ENCODE data around the gene KIF26B.

KIF26B gene

GRCh38 chr1:245571815-245572294 is 417.1 kb downstream of the KIF26B start:
- no peak for DNase-seq (ENCODE audit: low read depth in 2 of 2)

DNA sequence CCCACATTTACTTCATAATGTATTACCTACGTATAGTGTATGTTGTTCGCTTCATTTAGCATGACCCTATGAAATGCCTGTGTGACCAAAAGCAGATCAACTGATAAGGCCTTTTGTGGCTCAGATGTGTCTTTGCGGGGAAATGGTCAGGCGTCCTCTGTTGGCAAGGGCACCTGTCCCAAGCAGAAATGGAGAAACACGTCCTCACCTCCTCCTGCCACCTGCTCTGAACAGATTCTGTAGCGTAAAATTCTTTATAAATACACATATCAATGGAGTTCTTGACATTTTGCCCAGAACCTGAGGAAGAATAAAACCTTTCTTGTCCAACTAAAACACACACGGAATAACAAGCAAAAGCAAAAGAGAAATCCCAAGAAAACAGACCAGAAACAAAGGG is 417.9 kb downstream of the KIF26B start:
- no peak for DNase-seq (ENCODE audit: low read depth in 2 of 2)

GRCh38 chr1:245575710-245576109 is 420.9 kb downstream of the KIF26B start:
- no peak for DNase-seq (ENCODE audit: low read depth in 2 of 2)

DNA sequence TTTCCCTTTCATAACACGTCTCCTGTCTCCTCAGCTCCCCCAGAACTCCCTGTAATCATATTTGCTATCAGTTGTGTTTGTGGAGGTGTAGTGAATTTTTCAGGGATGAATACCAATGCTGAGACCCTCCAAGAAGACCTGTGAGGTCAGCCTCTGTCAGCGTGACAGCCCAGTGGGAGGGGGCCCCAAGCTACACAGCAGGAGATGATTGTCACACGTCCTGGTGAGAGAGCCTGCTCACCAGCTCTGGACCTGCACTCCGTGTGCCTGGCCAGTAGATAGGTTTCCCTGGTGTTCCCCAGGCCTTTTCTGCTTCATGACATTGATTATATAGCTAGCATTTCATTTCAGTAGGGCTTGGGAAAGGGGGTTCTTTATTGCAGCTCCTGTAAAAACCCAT is 421.5 kb downstream of the KIF26B start:
- no peak for DNase-seq (ENCODE audit: low read depth in 2 of 2)

DNA sequence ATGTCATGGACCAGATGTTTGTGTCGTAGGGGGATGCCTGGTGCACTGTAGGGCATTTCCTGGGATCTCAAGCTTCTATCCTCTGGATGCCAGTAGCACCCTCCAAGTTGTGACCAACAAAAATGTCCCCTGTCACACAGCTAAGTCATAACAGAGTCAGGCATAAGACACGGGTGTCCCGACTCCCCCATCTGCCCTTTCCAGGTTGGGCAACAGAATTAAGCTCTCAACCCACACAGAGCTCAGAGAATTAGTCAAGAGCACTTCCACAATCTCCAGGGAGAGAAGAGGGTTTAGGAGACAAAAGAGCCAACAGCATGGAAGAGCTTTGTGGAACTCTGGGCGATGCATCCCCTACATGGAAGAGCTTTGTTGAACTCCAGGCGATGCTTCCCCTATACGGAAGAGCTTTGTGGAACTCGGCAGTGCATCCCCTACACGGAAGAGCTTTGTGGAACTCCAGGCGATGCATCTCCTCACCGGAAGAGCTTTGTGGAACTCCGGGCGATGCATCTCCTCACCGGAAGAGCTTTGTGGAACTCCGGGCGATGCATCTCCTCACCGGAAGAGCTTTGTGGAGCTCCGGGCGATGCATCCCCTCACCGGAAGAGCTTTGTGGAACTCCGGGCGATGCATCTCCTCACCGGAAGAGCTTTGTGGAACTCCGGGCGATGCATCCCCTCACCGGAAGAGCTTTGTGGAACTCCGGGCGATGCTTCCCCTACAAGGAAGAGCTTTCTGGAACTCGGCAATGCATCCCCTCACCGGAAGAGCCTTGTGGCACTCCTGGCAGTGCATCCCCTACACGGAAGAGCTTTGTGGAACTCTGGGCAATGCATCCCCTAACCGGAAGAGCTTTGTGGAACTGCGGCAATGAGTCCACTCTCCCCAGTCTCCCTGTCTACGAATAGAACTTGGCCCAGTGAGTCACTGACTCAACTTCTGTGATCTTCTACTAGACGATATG is 422.7 kb downstream of the KIF26B start:
- no peak for DNase-seq (ENCODE audit: low read depth in 2 of 2)

- DNase-seq (ENCODE audit: low read depth in 2 of 2), result no peak
Measured at GRCh38 chr1:245578308-245578707, 423.5 kb downstream of the KIF26B start.

DNA sequence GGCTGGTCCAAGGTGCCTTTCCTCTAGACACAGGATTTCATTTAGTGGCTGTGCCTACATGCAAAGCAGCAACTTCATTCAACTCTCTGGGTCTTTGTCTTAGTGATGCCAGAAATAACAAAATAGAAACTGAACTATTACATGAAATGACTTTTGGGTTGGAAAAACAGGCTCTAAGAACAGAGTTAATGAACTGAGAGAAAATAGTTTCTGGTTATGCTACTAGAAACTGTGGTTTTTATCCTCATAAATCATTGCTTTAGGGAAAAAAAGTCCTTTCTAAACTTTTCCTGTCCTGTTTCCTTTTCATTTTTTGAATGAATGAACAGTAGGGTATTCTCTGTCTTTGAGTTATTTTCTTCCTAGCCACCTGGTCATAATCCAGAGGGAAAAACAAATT is 424.0 kb downstream of the KIF26B start:
- no peak for DNase-seq (ENCODE audit: low read depth in 2 of 2)

- no peak for DNase-seq (ENCODE audit: low read depth in 2 of 2)
Measured at GRCh38 chr1:245579881-245580280, 425.1 kb downstream of the KIF26B start.

DNA sequence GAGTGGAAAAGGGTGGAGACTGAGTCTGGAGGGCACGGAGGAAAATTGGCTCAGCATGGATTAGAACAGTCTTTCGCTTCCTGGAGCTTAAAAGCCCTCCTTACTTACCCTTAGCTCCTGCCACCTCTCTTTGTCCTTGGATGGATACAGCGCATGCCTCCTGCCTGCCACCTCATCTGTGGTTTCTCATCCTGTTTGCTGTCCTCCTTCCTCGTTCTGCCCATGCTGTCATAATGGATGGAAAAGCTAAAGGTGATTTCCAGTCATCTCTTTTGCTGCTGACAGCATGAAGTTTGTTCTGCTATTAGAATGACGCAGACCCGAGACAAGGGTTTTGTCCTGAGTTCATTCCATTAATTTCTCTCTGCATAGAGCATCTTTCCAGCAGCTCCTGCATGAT is 425.9 kb downstream of the KIF26B start:
- no peak for DNase-seq (ENCODE audit: low read depth in 2 of 2)

DNA sequence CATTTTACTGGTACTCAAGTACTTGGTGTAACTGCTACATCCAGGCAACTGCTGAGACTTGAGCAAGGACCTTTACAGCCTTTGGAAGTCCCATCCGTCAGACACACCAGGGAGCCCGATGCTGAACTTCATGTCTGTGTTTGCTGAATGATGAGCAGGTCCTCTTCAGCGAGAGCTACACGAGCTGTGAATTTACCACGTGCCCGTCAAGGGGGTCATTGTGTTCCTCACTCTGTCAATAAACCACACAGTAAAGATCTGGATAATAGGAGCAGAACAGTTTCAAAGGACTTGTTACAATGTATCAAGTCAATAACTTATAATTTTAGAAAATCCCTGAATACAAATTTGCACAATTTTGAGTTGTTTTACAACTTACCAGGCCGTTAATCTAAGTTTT is 427.2 kb downstream of the KIF26B start:
- no peak for DNase-seq (ENCODE audit: low read depth in 2 of 2)

DNA sequence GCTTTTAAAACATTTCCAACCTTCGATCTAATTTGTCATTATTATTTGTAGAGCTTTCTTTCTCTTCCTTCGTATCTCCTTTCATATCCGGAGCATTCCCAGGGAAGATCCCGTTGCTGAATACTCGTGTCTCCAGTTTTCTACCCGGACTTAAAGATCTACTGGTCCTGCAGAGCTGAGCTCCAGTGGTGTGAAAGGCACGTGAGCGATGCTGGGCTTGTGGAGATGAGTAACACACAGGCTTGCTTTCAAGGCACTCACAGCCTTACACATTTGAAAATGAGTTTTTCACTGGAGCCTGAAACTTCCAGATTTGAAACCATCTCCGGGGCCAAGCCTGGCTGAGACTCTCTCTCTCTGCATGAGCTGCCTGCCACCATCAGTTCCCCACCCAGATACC is 428.3 kb downstream of the KIF26B start:
- no peak for DNase-seq (ENCODE audit: low read depth in 2 of 2)

GRCh38 chr1:245583575-245584330 is 429.0 kb downstream of the KIF26B start:
- DNase-seq (ENCODE audit: low read depth in 2 of 2), result no peak

DNA sequence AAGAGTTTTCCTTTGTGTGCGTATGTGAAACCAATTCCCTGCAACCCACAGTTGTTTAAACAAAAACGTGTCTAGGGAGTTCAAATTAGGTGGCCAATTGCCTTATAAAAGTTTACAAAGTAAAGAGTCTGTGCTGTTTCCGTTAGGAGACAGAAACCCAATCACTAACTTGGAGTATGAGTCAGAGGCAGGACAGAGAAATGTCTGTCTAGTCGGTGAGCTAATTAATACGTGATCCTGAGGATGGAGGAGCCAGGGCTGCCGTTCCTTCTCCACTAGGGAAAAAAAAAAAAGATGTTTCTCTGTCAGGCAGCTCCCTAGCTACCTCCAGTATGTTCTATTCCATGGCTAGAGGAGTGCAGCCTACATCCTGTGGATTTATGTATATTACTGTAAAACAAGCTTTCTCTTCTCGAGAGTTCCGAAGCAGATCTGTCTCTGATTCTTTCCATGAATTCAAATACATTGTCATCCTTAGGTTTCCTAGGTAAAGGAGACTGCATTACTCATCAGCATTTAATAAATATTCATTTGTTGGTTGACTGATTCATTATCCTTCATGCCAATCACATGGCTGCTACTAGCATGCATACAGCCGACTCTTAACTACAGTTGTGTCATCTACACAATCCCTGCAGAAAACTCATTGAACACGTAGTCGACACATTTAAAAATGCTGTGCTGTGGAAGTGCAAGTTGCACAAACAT is 430.6 kb downstream of the KIF26B start:
- no peak for DNase-seq (ENCODE audit: low read depth in 2 of 2)

DNA sequence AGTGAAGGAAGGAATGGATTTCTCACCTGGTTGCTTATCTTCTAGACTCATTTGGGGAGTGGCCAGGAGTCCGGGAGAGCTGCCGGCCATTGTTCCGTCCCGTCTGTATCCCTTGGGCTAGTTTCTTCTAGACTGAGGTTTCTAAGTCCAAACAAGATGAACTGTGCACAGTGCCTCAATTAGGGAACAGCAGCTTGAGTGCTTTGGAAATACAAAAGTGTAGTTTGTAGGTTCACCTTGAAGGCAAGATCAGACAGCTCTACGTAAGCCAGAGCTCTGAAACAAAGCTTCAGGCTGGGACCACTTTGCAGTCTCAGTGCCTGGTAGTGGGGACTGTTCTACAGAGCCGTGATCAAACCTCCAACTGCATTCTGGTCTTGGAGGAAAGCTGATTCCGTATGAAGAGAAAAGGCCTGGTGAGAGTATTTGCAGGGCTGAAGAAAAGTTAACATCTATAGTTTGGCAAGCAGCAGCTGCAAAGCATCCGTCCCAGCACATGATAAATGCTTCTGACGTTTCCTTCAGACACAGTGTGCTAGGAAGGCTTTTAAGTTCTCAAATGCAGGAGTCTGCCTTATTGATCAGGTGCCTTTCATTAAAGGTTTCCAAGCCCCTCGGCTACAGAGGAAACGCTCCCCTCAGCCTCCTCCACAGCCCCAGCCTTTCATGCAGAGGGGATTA is 432.8 kb downstream of the KIF26B start:
- DNase-seq (ENCODE audit: low read depth in 2 of 2), result no peak

- DNase-seq (ENCODE audit: low read depth in 2 of 2), result no peak
Measured at GRCh38 chr1:245588116-245588639, 433.4 kb downstream of the KIF26B start.

- DNase-seq (ENCODE audit: low read depth in 2 of 2), result no peak
Measured at GRCh38 chr1:245589316-245589715, 434.5 kb downstream of the KIF26B start.

DNA sequence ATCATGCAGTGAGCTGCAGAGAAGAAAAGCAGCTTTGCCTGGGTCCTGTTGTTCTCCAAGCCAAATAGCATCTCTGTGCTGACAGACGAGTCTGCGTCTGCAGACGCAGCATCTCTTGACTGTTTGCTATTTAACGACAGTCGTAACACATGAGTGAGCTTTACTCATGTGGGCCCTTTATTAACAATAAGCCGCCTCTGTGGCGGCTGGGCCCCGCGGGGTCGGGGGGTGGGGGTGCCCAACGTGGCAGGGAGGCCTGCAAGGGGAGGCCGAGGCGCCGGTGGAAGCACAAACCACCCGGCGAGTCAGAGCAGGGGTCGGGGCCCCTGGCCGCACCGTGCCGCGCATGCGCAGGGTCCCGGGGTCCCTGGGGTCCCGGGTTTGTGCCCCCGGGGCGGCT is 435.1 kb downstream of the KIF26B start:
- no peak for DNase-seq (ENCODE audit: low read depth in 2 of 2)

- no peak for DNase-seq (ENCODE audit: low read depth in 2 of 2)
Measured at GRCh38 chr1:245590726-245591125, 435.9 kb downstream of the KIF26B start.

DNA sequence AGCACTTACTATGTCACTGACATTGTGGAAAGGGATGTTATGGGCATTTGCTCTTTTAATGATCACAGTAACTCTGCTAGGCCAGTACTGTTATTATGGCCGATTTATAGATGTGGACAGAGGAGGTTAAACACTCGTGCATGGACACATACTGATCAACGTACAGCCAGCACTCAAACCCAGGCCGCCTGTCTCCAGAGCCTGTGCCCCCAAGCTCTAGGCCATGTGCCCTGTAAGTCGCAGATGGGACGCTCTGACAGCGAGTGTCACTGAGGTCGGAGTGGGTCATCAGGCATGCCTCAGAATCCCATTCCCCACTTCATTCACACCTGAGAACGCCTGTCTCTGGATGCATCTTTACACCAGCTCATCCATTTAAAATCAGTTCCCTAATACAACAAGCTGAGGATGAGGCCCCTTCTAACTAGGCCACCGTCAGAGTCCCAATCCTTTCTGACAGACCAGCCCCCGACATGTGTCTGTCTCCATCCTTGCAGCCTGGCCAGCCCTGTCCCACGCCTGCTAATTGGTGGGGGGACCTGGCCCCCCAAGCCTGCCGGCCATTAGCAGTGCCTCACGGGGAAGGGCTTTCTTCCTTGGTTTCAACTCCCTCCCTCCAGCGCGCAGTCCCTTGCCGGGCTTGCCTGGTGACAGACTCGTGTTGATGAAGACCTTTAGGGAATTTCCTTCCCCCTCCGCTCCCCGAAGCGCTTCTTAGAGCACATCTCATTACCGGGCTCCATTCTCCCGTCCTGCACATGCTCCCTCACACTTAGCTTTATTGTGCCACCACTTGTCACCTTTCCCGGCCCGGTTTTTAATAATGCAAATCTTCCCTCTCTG is 436.8 kb downstream of the KIF26B start:
- no peak for DNase-seq (ENCODE audit: low read depth in 2 of 2)

GRCh38 chr1:245592189-245592460 is 437.3 kb downstream of the KIF26B start:
- no peak for DNase-seq (ENCODE audit: low read depth in 2 of 2)

Measured in stimulated activated CD8-positive, alpha-beta memory T cell treated with anti-CD3 and anti-CD28 coated beads, Interleukin-15, amount 100 ng/mL, for 4 hours (primary cell).